Neural crest cell (in vitro differentiated cells): ENCODE measurements around the gene LYST. TPM values are rescaled to one million over a fixed set of nuclear protein-coding genes. Genes with fewer than 3 reads are reported as not detected.

Source experiments
- DNase-seq: peaks from one replicate; pipeline ENCODE4 v3.0.0; 2021; ENCODE audit warnings: low read depth, mixed read lengths, low spot score
- H3K27ac Mint-ChIP-seq: one replicate; pipeline ENCODE4 v1.8.0; 2021; ENCODE audit warnings: mild to moderate bottlenecking, mixed read lengths; ENCODE audit not compliant: unreplicated experiment
- H3K27me3 Mint-ChIP-seq: 2 replicates; pipeline ENCODE4 v1.8.0; 2021; ENCODE audit warnings: low read depth, mild to moderate bottlenecking, mixed read lengths
- H3K36me3 Mint-ChIP-seq: 2 replicates; pipeline ENCODE4 v1.8.0; 2021; ENCODE audit warnings: low read depth, mild to moderate bottlenecking, mixed read lengths
- H3K4me1 Mint-ChIP-seq: 2 replicates; pipeline ENCODE4 v1.8.0; 2021; ENCODE audit warnings: mixed read lengths
- H3K4me3 Mint-ChIP-seq: one replicate; pipeline ENCODE4 v1.8.0; 2021; ENCODE audit warnings: mild to moderate bottlenecking, mixed read lengths
- H3K9me3 Mint-ChIP-seq: 2 replicates; pipeline ENCODE4 v1.8.0; 2021; ENCODE audit warnings: mixed read lengths
- total RNA-seq: library from RNA; stranded (reverse); gene quantifications from 2 replicates; pipeline ENCODE4 v1.2.1, GENCODE V29; 2021
- TF ChIP-seq, protein P1 (sequence below): fragments of 200-600 bp; sonication (generic); conservative IDR thresholded peaks from 2 replicates; pipeline ENCODE4 v1.5.0; 2021; ENCODE audit warnings: antibody characterized with exemption, mild to moderate bottlenecking

The LYST gene
- total RNA-seq, 1 donor from 2014 or later = 5.3 TPM

DNA sequence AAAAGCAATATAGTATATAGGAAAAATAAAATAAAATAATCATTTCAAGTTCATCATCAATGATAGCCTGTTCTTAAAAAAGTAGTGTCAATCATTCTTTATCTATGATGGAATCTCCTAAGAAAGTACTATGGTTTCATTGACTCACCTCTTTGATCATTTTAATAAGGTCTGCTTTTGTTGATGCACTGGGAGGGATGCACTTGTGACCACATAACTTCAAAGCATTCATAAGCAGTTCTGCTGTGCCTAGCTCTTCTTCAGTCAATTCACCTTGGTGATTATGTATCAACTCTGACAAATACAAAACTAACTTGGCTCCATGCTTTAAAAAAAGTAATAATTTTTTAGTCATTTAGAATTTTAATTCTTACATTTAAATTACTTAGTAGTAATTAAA is 132.4 kb downstream of the LYST start:
- TF ChIP-seq, protein P1, sequence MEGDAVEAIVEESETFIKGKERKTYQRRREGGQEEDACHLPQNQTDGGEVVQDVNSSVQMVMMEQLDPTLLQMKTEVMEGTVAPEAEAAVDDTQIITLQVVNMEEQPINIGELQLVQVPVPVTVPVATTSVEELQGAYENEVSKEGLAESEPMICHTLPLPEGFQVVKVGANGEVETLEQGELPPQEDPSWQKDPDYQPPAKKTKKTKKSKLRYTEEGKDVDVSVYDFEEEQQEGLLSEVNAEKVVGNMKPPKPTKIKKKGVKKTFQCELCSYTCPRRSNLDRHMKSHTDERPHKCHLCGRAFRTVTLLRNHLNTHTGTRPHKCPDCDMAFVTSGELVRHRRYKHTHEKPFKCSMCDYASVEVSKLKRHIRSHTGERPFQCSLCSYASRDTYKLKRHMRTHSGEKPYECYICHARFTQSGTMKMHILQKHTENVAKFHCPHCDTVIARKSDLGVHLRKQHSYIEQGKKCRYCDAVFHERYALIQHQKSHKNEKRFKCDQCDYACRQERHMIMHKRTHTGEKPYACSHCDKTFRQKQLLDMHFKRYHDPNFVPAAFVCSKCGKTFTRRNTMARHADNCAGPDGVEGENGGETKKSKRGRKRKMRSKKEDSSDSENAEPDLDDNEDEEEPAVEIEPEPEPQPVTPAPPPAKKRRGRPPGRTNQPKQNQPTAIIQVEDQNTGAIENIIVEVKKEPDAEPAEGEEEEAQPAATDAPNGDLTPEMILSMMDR = no peak
- H3K4me1 Mint-ChIP-seq = peaks cover 7% of the 10 kb centered on the region
- no peaks in the 10 kb centered on the region for H3K9me3 Mint-ChIP-seq
- H3K4me3 Mint-ChIP-seq = no peak overlapping the region
- no peaks in the 10 kb centered on the region for H3K36me3 Mint-ChIP-seq
- DNase-seq = no peak
- no peak overlapping the region for H3K27ac Mint-ChIP-seq
- no peaks in the 10 kb centered on the region for H3K27me3 Mint-ChIP-seq

- H3K27ac Mint-ChIP-seq = no peak overlapping the region
Observed at GRCh38 chr1:235730007-235730406, 136.7 kb downstream of the LYST start.

GRCh38 chr1:235726557-235726956 is 140.1 kb downstream of the LYST start:
- TF ChIP-seq, protein P1 = no peak
- DNase-seq = no peak
- Mint-ChIP-seq H3K36me3 (no peaks in the 10 kb centered on the region), H3K27me3 (no peaks in the 10 kb centered on the region), H3K4me1 (no peaks in the 10 kb centered on the region), H3K27ac (no peak overlapping the region), H3K4me3 (no peak overlapping the region), H3K9me3 (no peaks in the 10 kb centered on the region)

More at GRCh38 chr1:235730007-235730406, 136.7 kb downstream of the LYST start:
- no peaks in the 10 kb centered on the region for H3K4me1 Mint-ChIP-seq
- H3K27me3 Mint-ChIP-seq = no peaks in the 10 kb centered on the region
- H3K36me3 Mint-ChIP-seq = no peaks in the 10 kb centered on the region
- TF ChIP-seq, protein P1 = no peak
- H3K9me3 Mint-ChIP-seq = no peaks in the 10 kb centered on the region
- H3K4me3 Mint-ChIP-seq = no peak overlapping the region
- no peak for DNase-seq

DNA sequence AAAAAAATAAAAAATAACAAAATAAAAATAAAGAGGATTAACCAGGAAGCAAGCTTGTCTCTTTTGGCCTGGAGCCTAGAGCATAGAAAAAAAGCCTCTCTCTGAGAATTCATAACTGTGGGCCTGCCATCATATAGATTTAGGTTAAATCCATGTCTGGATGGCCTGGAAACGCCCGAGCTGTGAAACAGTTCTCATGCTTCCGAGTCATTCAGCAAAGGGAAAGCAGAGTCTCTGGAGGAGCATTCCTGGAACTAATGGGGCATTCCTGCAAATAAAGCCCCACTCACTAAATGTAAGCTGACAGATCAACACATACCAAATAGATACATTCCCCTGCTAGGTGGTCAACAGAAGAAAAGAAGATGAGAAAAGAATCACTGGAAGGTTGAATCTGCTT is 141.3 kb downstream of the LYST start:
- Mint-ChIP-seq H3K36me3 (peaks cover 3% of the 10 kb centered on the region), H3K27me3 (no peaks in the 10 kb centered on the region), H3K27ac (no peak overlapping the region), H3K9me3 (no peaks in the 10 kb centered on the region), H3K4me3 (no peak overlapping the region), H3K4me1 (no peaks in the 10 kb centered on the region)
- DNase-seq = no peak
- TF ChIP-seq, protein P1 = no peak

- Mint-ChIP-seq H3K9me3 (no peaks in the 10 kb centered on the region), H3K4me3 (no peak overlapping the region), H3K36me3 (peaks cover 3% of the 10 kb centered on the region), H3K4me1 (no peaks in the 10 kb centered on the region), H3K27me3 (no peaks in the 10 kb centered on the region), H3K27ac (no peak overlapping the region)
- DNase-seq = no peak
- TF ChIP-seq, protein P1 = no peak
Observed at GRCh38 chr1:235724730-235725129, 142.0 kb downstream of the LYST start.

GRCh38 chr1:235722858-235723257 is 143.8 kb downstream of the LYST start:
- Mint-ChIP-seq H3K4me3 (no peak overlapping the region), H3K27ac (no peak overlapping the region), H3K9me3 (no peaks in the 10 kb centered on the region), H3K27me3 (no peaks in the 10 kb centered on the region), H3K36me3 (peaks cover 3% of the 10 kb centered on the region), H3K4me1 (no peaks in the 10 kb centered on the region)
- DNase-seq = no peak
- TF ChIP-seq, protein P1 = no peak
